ENCODE data around the gene ASXL1. TPM values are rescaled to one million over a fixed set of nuclear protein-coding genes. Genes with fewer than 3 reads are reported as not detected.
A peak's percentile ranks its signal among the peaks of the same experiment; 100 is the strongest.

ASXL1 gene
- polyA plus RNA-seq, 3 donors = 1.8 to 47.1 (median 2.8) TPM

GRCh38 chr20:32470025-32470861 lies 112.1 kb downstream of the ASXL1 start:
- Mint-ChIP-seq H3K9me3 (peaks cover 0 to 4% (median 0%) of the 10 kb centered on the region in 7 donors), H3K36me3 (peaks cover 10 to 15% of the 10 kb centered on the region in 2 donors), H3K27me3 (ENCODE audit: low read depth in 3 of 3) (peaks cover 1 to 2% (median 1%) of the 10 kb centered on the region in 3 donors), H3K4me1 (peaks cover 41% of the 10 kb centered on the region), H3K4me3 (no peak overlapping the region), H3K27ac (peak overlapping the region in 2 of 7 donors; percentile 6 to 30)
- intact Hi-C loops (cut with micrococcal nuclease) = no loop called here
- H3K79me2 ChIP-seq (ENCODE audit: insufficient read depth, low read length) = peaks cover 40% of the 10 kb centered on the region
- H4K20me1 ChIP-seq (ENCODE audit: insufficient read depth, low read length) = peaks cover 81% of the 10 kb centered on the region
- peak overlapping the region in 1 of 2 donors; percentile 8 for H3K27ac ChIP-seq (ENCODE audit: low read depth in 1 of 2, low read length in 2 of 2)
- no peak overlapping the region for H2AFZ ChIP-seq (ENCODE audit: insufficient read depth, low read depth, low read length, poor library complexity, severe bottlenecking)
- peak; percentile 81 for TF ChIP-seq CTCF (IDR thresholded peaks at IDR 0.05)
- no peak overlapping the region for H3K9ac ChIP-seq (ENCODE audit: insufficient read depth, low read length, poor library complexity, severe bottlenecking)
- H3K36me3 ChIP-seq (replicated peaks in 1 of 2; ENCODE audit: control insufficient read depth in 1 of 2, insufficient read depth in 2 of 2, low read length in 2 of 2) = peaks cover 0 to 33% of the 10 kb centered on the region in 2 donors
- H3K4me2 ChIP-seq (replicated peaks; ENCODE audit: extremely low read depth, low read length, poor library complexity, severe bottlenecking) = peak overlapping the region; percentile 25
- H3K4me3 ChIP-seq (replicated peaks in 1 of 3; ENCODE audit: low read depth in 2 of 3, low read length in 3 of 3) = peak overlapping the region in 1 of 3 experiments; percentile 12
- DNase-seq = peak in 2 of 3 donors; percentile 51 to 56
- H3K27me3 ChIP-seq (ENCODE audit: control insufficient read depth in 2 of 2, insufficient read depth in 2 of 2, low read length in 2 of 2) = no peaks in the 10 kb centered on the region
- 27% methylated on average over 18 of the region's 27 CpGs for WGBS (ENCODE audit: insufficient coverage)
- peaks cover 28 to 37% of the 10 kb centered on the region in 2 donors for H3K4me1 ChIP-seq (ENCODE audit: control insufficient read depth in 1 of 2, insufficient read depth in 2 of 2, low read length in 2 of 2)
- H3K9me3 ChIP-seq (replicated peaks in 1 of 2; ENCODE audit: control insufficient read depth in 1 of 2, insufficient read depth in 1 of 2, low read length in 2 of 2) = no peaks in the 10 kb centered on the region

GRCh38 chr20:32470940-32471339 lies 112.8 kb downstream of the ASXL1 start:
- Mint-ChIP-seq H3K27ac (peak overlapping the region in 1 of 7 donors; percentile 33), H3K4me1 (peaks cover 42% of the 10 kb centered on the region), H3K4me3 (no peak overlapping the region), H3K9me3 (peaks cover 0 to 4% (median 0%) of the 10 kb centered on the region in 7 donors), H3K27me3 (ENCODE audit: low read depth in 3 of 3) (peaks cover 1 to 6% (median 2%) of the 10 kb centered on the region in 3 donors), H3K36me3 (peaks cover 4 to 15% of the 10 kb centered on the region in 2 donors)
- intact Hi-C loops (cut with micrococcal nuclease) = no loop called here
- Histone ChIP-seq H3K36me3 (replicated peaks in 1 of 2; ENCODE audit: control insufficient read depth in 1 of 2, insufficient read depth in 2 of 2, low read length in 2 of 2) (peaks cover 0 to 33% of the 10 kb centered on the region in 2 donors), H3K4me1 (ENCODE audit: control insufficient read depth in 1 of 2, insufficient read depth in 2 of 2, low read length in 2 of 2) (peaks cover 32 to 40% of the 10 kb centered on the region in 2 donors), H3K27ac (ENCODE audit: low read depth in 1 of 2, low read length in 2 of 2) (no peak overlapping the region), H3K9ac (ENCODE audit: insufficient read depth, low read length, poor library complexity, severe bottlenecking) (no peak overlapping the region), H3K9me3 (replicated peaks in 1 of 2; ENCODE audit: control insufficient read depth in 1 of 2, insufficient read depth in 1 of 2, low read length in 2 of 2) (no peaks in the 10 kb centered on the region), H4K20me1 (ENCODE audit: insufficient read depth, low read length) (peaks cover 84% of the 10 kb centered on the region), H2AFZ (ENCODE audit: insufficient read depth, low read depth, low read length, poor library complexity, severe bottlenecking) (no peak overlapping the region), H3K27me3 (ENCODE audit: control insufficient read depth in 2 of 2, insufficient read depth in 2 of 2, low read length in 2 of 2) (no peaks in the 10 kb centered on the region), H3K4me2 (replicated peaks; ENCODE audit: extremely low read depth, low read length, poor library complexity, severe bottlenecking) (no peak overlapping the region), H3K79me2 (ENCODE audit: insufficient read depth, low read length) (peaks cover 46% of the 10 kb centered on the region), H3K4me3 (replicated peaks in 1 of 3; ENCODE audit: low read depth in 2 of 3, low read length in 3 of 3) (no peak overlapping the region)
- no peak for TF ChIP-seq CTCF (IDR thresholded peaks at IDR 0.05)
- WGBS (ENCODE audit: insufficient coverage) = 89% methylated on average over 8 of the region's 9 CpGs
- no peak for DNase-seq
